ENCODE measurements around the gene DET1. TPM values are rescaled to one million over a fixed set of nuclear protein-coding genes. Genes with fewer than 3 reads are reported as not detected.

DET1 gene
- total RNA-seq, 1 experiment from 2014 or later = 6.6 TPM

DNA sequence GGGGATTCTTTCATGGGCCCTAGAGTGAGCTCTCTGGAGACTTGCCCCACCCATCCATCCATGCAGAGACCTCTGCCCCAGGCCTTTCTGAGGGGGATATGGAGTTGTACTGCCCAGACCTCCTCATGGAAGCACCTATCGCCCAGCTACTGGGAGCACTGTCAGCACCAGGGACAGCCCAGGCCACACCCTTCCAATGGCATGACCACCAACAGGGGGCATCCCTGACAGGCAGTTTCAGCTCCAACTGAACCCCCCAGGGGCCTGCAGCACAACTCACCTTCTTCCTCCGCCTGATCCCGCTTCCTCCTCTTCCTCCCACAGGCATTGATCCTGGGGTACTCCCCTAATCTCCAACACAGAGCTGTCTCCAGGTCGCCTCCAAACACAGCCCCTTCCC is 57.2 kb downstream of the DET1 start:
- peaks cover 15% of the 10 kb centered on the region for H3K27me3 Mint-ChIP-seq (ENCODE audit: low read depth)
- H2BK5ac ChIP-seq (ENCODE audit: insufficient read length, low read length) = no peak overlapping the region
- no peak overlapping the region for H3T11ph ChIP-seq (ENCODE audit: low read length)

More for the DNA sequence above, 57.2 kb downstream of the DET1 start:
- H4K8ac ChIP-seq (replicated peaks; ENCODE audit: insufficient read length, low read depth, low read length) = no peak overlapping the region
- H3K27me3 ChIP-seq (ENCODE audit: insufficient read depth, low read length) = no peaks in the 10 kb centered on the region
- no peaks in the 10 kb centered on the region for H3K79me1 ChIP-seq (ENCODE audit: insufficient read depth, low read depth, low read length, poor library complexity, severe bottlenecking)
- H4K91ac ChIP-seq (ENCODE audit: insufficient read length, low read depth, low read length) = no peak overlapping the region
- H3K9me3 ChIP-seq (ENCODE audit: control insufficient read depth, low read depth, low read length) = no peaks in the 10 kb centered on the region
- H3K56ac ChIP-seq (ENCODE audit: insufficient read length, low read depth, low read length) = no peak overlapping the region
- no peak overlapping the region for H2BK120ac ChIP-seq (ENCODE audit: low read depth, low read length, poor library complexity, severe bottlenecking)
- H3K14ac ChIP-seq (ENCODE audit: insufficient read depth, low read length) = no peak overlapping the region
- H3K9me3 Mint-ChIP-seq = no peaks in the 10 kb centered on the region
- TF ChIP-seq, protein P1, sequence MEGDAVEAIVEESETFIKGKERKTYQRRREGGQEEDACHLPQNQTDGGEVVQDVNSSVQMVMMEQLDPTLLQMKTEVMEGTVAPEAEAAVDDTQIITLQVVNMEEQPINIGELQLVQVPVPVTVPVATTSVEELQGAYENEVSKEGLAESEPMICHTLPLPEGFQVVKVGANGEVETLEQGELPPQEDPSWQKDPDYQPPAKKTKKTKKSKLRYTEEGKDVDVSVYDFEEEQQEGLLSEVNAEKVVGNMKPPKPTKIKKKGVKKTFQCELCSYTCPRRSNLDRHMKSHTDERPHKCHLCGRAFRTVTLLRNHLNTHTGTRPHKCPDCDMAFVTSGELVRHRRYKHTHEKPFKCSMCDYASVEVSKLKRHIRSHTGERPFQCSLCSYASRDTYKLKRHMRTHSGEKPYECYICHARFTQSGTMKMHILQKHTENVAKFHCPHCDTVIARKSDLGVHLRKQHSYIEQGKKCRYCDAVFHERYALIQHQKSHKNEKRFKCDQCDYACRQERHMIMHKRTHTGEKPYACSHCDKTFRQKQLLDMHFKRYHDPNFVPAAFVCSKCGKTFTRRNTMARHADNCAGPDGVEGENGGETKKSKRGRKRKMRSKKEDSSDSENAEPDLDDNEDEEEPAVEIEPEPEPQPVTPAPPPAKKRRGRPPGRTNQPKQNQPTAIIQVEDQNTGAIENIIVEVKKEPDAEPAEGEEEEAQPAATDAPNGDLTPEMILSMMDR (conservative IDR thresholded peaks at IDR 0.05) = peak; percentile 57
- H3K4me3 Mint-ChIP-seq = no peak overlapping the region
- no peak overlapping the region for H2BK20ac ChIP-seq (ENCODE audit: low read depth, low read length, poor library complexity, severe bottlenecking)
- H3K9ac ChIP-seq (ENCODE audit: extremely low read depth, insufficient read length, low read length) = no peak overlapping the region
- H3K4ac ChIP-seq (ENCODE audit: low read depth, low read length) = no peak overlapping the region
- H3K23me2 ChIP-seq (ENCODE audit: insufficient read length, low read depth, low read length, poor library complexity, severe bottlenecking) = no peaks in the 10 kb centered on the region
- no peak overlapping the region for H3K23ac ChIP-seq (ENCODE audit: insufficient read length, low read depth, low read length)
- peak; percentile 60 for DNase-seq
- H3K27ac Mint-ChIP-seq = no peak overlapping the region
- no peak overlapping the region for H3K27ac ChIP-seq (ENCODE audit: insufficient read length, low read depth, low read length)
- H3K18ac ChIP-seq (ENCODE audit: insufficient read length, low read depth, low read length) = no peak overlapping the region
- no peak overlapping the region for H2BK15ac ChIP-seq (ENCODE audit: low read depth, low read length)
- no peak overlapping the region for H2AK5ac ChIP-seq (ENCODE audit: insufficient read length, low read length)
- no peaks in the 10 kb centered on the region for H3K36me3 Mint-ChIP-seq (ENCODE audit: insufficient read depth in 1 of 3, low read depth in 3 of 3)
- no peaks in the 10 kb centered on the region; the same call in 1 of the 2 replicates for H3K4me1 ChIP-seq (ENCODE audit: insufficient read depth, low read length)
- H3K79me2 ChIP-seq (ENCODE audit: insufficient read depth, low read length) = no peaks in the 10 kb centered on the region
- peaks cover 43 to 51% of the 10 kb centered on the region in 2 experiments for H3K4me1 Mint-ChIP-seq
- H3K4me2 ChIP-seq (ENCODE audit: insufficient read depth, insufficient read length, low read length) = no peak overlapping the region
- no CpG with 5 or more reads among the region's 4 CpGs for WGBS (ENCODE audit: extremely low coverage, insufficient read length, low lambda C conversion rate)
- no peaks in the 10 kb centered on the region for H4K20me1 ChIP-seq (ENCODE audit: control insufficient read depth, insufficient read depth, insufficient read length)
- no peak overlapping the region for H4K5ac ChIP-seq (ENCODE audit: insufficient read length, low read depth, low read length)
- H2AFZ ChIP-seq (ENCODE audit: low read length) = no peak overlapping the region
- H2BK12ac ChIP-seq (ENCODE audit: insufficient read length, low read depth, low read length) = no peak overlapping the region

Measured in H9 (cell line).